ENCODE results near the gene GPR17.

Gene GPR17

DNA sequence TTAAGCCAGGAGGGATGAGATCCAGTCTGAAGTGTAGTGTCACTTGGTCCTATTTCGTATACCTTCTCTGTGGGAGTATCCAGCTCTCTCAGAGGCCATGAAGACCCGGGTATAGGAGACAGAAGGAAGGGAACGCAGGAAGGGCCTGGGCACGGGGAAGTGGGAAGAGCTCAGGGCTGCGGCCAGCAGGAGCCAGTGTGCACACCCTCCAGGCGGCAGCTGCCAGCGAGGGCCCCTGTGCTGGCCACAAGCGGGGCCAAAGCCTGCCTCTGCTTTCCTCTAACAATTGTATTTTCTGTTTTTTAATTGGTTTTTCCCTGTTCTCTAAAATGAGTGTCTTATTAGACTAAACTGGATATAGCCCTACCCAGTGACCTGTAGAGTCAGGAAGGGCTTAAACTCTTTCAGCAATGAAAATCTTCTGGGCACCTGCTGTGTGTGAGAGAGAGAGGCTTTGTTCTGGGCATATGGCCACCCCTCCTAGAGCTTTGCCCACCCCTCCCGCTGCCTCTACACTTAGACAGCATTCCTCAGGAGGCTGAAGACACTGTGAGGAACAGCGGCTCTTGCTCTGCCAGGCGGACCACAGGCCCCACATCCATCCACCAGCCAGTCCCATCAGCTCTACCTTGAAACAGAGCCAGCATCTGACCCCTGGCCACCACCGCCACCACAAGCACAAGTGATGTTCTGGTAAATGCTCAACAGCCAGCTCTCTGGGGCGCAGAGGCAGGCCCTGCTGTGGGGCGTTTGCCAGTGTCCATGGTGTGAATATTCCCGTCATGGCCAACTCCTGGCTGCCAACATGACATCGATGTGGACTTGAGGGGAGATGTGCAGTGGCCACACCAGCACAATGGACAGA, 9.5 kb downstream of the GPR17 start:
- DNase-seq, result no peak

- DNase-seq, result no peak
Observed at GRCh38 chr2:127656569-127657231, 10.7 kb downstream of the GPR17 start.

DNA sequence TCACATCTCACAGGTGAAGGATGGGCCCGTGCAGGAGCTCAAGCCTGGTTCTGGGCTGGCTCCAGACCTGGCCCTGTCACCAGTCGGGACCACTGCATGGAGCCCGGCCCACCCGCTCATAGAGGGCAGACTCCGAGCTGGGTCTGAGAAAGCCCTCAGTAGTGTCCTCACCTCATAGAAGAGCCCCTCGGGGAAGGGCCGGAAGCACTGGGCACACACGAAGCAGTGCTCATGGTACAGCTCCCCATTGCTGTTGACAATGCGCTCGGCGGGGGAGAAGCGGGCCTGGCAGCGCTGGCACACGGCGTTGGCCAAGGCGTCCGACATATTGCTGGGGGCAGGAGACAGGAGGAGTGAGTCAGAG, 11.3 kb downstream of the GPR17 start:
- no peak for DNase-seq

DNA sequence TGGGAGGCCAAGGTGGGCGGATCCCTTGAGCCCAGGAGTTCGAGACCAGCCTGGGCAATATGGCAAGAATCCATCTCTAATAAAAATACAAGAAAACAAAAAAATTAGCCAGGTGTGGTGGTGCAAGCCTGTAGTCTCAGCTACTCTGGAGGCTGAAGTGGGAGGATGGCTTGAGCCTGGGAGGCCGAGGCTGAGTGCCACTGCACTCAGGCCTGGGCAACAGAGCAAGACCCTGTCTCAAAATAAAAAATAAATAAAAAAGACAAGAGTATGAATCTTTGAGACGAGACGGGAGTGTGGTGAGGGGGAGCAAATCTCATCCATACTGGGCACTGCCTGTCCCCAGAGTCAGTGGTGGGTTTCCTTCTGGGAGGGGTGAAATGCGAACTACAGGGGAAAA, 12.2 kb downstream of the GPR17 start:
- DNase-seq, result no peak

DNA sequence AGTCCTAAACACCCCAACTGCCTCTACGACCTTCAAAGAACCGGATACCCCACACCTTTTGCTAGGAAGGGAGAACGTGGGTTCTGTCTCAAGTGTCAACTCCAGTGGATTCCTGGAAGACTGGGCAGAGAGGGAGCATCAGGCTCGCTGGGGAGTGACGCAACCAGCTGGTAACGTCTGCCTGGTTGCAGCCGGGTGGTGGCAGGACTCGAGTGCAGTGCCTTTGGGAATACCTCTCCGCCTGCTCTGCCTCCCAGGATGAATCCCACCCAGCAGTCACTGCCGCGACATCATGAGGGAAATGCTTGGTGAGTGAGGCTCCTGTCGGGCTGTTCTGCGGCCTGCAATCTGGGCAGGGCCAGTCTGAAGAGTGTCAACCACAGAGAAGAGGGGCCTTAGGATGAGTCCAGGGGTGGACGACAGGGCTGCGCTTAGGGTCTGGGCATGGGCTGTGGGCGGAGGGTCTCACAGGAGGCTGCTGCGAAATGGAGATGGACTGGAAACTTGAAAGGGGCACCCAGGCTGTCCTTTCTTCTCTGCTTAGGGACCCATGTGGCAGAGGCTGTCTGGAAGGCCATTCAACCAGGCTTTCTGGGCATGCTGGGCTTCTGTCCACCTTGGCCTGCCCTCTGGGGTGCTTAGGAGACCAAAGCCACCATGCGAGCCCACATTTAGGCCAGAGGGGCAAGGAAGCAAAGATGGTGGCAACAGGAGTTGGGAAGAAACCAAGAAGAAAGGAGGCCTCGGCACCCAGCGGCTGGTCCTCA, 12.9 kb downstream of the GPR17 start:
- no peak for DNase-seq

DNA sequence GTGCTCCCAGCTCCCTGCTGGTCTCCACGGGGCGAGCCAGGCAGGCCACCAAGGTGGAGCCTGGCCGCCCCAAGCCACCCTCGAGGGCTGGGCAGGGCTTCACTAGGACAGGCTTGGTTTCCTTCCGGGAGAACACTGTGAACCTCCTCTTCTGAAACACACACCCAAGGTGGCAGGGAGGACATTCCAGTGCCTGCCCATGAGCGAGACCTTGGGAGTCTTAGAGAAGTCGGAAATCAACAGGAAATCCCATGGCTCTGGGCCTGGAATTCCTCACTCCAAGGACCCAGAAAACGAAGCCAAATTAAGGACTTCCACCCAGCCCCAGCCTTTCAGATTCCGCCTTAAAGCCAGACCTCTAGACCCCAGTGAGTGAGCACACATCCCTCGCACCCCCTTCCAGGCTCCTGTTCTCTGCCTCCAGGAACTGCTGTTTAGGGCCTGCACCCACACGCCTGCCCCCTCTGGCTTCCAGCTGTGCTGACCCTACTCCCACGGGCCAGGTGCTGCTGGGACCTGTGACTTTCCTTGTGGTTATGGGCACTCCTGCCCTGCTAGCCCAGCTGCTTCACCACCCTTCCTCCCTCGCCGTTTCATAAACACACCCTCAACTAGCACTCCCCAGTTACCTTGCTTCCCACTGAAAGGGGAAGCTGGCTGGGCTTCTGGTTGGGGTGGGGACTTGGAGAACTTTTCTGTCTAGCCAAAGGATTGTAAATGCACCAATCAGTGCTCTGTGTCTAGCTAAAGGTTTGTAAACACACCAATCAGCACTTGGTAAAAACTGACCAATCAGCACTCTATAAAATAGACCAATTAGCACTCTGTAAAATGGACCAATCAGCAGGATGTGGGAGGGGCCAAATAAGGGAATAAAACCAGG, 13.7 kb downstream of the GPR17 start:
- no peak for DNase-seq

- DNase-seq, result no peak
Observed at GRCh38 chr2:127660291-127660578, 14.3 kb downstream of the GPR17 start.

DNA sequence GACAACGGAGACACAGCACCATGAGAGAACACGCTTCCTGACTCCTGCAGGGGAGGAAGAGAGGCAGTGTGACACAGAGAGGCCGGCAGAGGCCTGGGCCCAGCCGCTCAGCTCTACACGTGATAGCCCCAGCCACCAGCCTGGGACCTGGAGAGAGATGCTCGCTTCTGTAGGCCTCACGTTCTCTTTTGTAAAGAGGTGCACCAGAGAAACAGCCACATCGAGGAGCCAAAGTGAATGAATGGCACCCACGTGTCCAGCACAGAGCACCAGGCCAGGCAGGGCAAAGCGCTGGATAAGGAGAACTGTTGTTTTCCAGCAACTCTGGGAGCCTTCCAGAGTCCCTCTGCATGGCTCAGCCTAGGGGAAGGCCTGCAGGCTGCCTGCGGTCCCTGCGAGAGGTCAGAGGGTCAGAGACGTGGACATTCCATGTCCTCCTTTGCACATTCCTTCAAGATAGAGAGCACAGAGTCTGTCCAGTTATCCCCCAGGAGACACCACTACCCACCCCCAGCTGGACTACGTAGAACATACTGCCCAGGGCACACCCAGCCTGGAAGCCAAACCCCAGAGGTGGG, 15.2 kb downstream of the GPR17 start:
- no peak for DNase-seq

- no peak for DNase-seq
Observed at GRCh38 chr2:127661949-127662510, 16.1 kb downstream of the GPR17 start.

DNA sequence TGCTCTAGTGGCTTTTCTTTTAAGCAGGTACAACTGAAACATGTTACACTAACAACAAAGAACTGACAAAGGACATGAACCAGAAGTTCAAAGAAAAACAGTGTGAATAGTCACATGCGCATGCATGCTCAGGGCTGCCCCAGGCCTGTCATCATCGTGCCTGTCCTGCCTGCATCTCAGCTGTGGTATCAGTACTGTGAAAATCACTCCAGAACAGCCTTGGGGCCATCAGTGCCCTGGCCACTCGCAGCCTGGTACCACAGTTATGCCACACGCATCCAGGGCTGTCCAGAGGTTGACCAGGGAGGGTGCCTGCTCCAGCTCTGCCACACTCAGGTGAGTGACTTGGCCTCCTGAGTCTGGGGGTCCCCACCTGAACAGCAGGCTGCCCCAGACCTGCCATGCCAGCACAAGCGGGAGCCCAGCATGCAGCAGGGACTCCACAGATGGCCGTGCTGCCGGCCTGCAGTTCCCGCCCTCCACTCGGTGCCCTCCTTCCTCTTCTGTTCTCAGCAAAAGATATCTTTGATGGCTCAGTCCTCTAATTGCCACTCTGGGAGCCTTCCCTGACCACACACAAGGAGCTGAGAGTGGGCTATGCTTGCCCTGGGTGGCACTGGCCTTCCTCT, 17.1 kb downstream of the GPR17 start:
- DNase-seq, result no peak

- DNase-seq, result no peak
Observed at GRCh38 chr2:127663566-127664064, 17.7 kb downstream of the GPR17 start.

DNA sequence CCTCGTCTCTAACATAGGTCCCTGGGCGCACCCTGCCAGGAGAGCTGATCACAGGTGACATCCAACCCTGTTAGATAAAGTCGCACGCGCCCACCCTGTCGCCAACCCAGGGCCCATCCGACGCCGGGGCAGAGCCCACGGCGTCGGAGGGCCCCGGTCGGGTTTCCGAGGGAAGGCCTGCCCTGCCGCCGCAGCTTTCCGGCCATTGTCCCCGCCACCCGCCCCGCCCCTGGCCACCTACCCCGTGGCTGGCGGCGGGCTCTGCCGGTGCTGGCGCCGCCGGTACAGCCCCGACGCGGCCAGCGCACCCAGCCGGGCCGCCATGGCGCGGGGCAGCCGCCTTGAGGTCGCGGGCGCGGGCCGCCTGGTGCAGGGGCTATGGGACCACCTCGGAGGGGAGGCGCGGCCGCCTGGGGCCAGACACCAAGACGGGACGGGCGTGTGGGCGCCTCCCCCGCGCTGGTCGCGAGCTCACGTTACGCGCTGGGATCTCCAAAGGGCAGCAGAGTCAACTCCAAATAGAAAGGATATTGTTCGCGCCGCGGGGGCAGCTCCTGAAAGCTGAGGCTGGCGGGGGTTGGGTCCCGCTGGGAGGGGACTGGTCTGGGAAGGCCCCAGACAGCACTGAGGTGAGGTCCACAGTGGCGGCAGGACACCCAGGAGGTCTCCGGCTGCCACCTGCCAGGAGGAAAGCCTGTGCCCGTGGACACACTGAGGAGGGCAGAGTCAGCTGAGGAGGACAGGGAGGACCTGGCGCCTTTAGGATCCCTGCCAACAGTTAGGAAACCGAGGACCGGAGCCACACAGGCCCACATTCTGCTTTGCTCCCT, 18.3 kb downstream of the GPR17 start:
- DNase-seq, result no peak

GRCh38 chr2:127664895-127665225, 18.9 kb downstream of the GPR17 start:
- DNase-seq, result no peak

GRCh38 chr2:127665267-127665893, 19.4 kb downstream of the GPR17 start:
- no peak for DNase-seq

DNA sequence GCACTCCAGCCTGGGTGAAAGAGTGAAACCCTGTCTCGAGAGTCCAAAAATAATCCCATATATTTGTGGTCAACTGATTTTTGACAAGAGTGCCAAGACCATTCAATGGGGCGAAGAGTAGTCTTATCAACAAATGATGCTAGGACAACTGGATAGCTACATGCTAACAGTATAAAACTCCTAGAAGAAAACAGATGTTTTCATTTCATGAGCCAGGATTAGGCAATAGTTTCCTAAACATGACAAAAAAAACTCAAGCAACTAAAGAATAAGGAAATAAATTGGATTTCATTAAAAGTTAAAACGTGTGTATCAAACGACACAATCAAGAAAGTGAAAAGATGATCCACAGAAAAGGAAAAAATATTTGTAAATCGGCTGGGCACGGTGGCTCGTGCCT, 23.1 kb downstream of the GPR17 start:
- DNase-seq, result no peak

- DNase-seq, result no peak
Observed at GRCh38 chr2:127670055-127670956, 24.4 kb downstream of the GPR17 start.

GRCh38 chr2:127670957-127671290, 25.0 kb downstream of the GPR17 start:
- DNase-seq, result no peak

DNA sequence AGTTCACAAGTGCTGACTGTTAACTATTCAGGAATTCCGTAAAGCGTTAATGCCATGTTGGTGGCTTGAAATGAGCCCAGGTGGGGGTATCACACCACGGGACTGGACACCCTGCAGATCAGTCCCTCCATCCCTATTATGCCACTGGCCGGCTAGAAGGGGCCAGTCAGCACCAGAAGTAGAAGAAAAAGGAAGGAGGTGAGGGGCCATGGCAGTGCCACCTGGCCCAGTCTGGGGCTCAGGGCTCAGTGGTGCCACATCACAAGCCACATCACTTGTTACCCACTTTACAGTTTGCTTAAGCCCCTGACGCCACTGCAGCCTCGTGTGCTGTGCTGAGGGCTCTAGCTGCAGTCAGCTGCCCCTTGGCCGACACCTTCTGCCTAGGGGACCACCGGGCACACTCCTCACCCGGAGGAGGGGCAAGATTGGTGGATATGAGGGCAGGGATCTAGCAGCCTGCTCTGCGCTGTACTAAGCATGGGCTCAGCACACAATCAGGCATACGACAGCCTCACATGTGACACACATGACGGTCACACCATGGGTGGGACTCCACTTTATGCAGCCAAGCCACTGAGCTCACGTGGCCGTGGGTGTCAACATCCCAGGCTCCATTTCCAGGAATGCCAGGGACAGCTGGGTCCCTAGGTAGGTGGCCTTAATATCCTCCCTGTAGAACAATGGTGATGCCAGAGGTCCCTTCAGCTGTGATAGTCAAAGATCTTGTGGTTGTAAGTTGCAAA, 25.8 kb downstream of the GPR17 start:
- DNase-seq, result no peak
